ENCODE measurements around the gene CYP2U1. TPM values are rescaled to one million over a fixed set of nuclear protein-coding genes. Genes with fewer than 3 reads are reported as not detected.
A peak's percentile ranks its signal among the peaks of the same experiment; 100 is the strongest.

Gene CYP2U1
- total and polyA plus RNA-seq, 4 donors = 12.1 to 22.0 (median 15.8) TPM

- Histone ChIP-seq H3K27ac (ENCODE audit: low read depth, low read length) (no peak overlapping the region), H3K4me1 (ENCODE audit: control insufficient read depth, insufficient read depth, low read length) (no peaks in the 10 kb centered on the region), H3K27me3 (ENCODE audit: control insufficient read depth, insufficient read depth, low read length) (no peaks in the 10 kb centered on the region), H3K36me3 (ENCODE audit: control insufficient read depth, insufficient read depth, low read length) (no peaks in the 10 kb centered on the region), H3K4me3 (ENCODE audit: low read depth, low read length) (no peak overlapping the region), H3K9me3 (ENCODE audit: control insufficient read depth, insufficient read depth, low read length) (peaks cover 4% of the 10 kb centered on the region)
- DNase-seq (ENCODE audit: low read depth in 4 of 6, low spot score in 6 of 6) = no peak
- 90% methylated on average over 1 of the region's 3 CpGs for WGBS (ENCODE audit: insufficient coverage)
Measured at GRCh38 chr4:107977966-107978705, 46.8 kb downstream of the CYP2U1 start.

GRCh38 chr4:107978716-107979451 lies 47.5 kb downstream of the CYP2U1 start:
- H3K4me3 ChIP-seq (ENCODE audit: low read depth, low read length) = no peak overlapping the region
- peaks cover 4% of the 10 kb centered on the region for H3K9me3 ChIP-seq (ENCODE audit: control insufficient read depth, insufficient read depth, low read length)
- no peak for DNase-seq (ENCODE audit: low read depth in 4 of 6, low spot score in 6 of 6)
- no peak overlapping the region for H3K27ac ChIP-seq (ENCODE audit: low read depth, low read length)
- H3K27me3 ChIP-seq (ENCODE audit: control insufficient read depth, insufficient read depth, low read length) = no peaks in the 10 kb centered on the region
- no peaks in the 10 kb centered on the region for H3K4me1 ChIP-seq (ENCODE audit: control insufficient read depth, insufficient read depth, low read length)
- 82% methylated on average over 2 of the region's 2 CpGs for WGBS (ENCODE audit: insufficient coverage)
- H3K36me3 ChIP-seq (ENCODE audit: control insufficient read depth, insufficient read depth, low read length) = no peaks in the 10 kb centered on the region

- Histone ChIP-seq H3K9me3 (ENCODE audit: control insufficient read depth, insufficient read depth, low read length) (no peaks in the 10 kb centered on the region), H3K4me3 (ENCODE audit: low read depth, low read length) (no peak overlapping the region), H3K4me1 (ENCODE audit: control insufficient read depth, insufficient read depth, low read length) (peaks cover 9% of the 10 kb centered on the region), H3K27ac (ENCODE audit: low read depth, low read length) (no peak overlapping the region), H3K27me3 (ENCODE audit: control insufficient read depth, insufficient read depth, low read length) (no peaks in the 10 kb centered on the region), H3K36me3 (ENCODE audit: control insufficient read depth, insufficient read depth, low read length) (no peaks in the 10 kb centered on the region)
- 57% methylated on average over 3 of the region's 10 CpGs for WGBS (ENCODE audit: insufficient coverage)
- DNase-seq (ENCODE audit: low read depth in 4 of 6, low spot score in 6 of 6) = no peak
Measured at GRCh38 chr4:107987916-107988762, 56.8 kb downstream of the CYP2U1 start.

- Histone ChIP-seq H3K27me3 (ENCODE audit: control insufficient read depth, insufficient read depth, low read length) (no peaks in the 10 kb centered on the region), H3K4me3 (ENCODE audit: low read depth, low read length) (no peak overlapping the region), H3K36me3 (ENCODE audit: control insufficient read depth, insufficient read depth, low read length) (no peaks in the 10 kb centered on the region), H3K27ac (ENCODE audit: low read depth, low read length) (no peak overlapping the region), H3K4me1 (ENCODE audit: control insufficient read depth, insufficient read depth, low read length) (peaks cover 9% of the 10 kb centered on the region), H3K9me3 (ENCODE audit: control insufficient read depth, insufficient read depth, low read length) (no peaks in the 10 kb centered on the region)
- DNase-seq (ENCODE audit: low read depth in 4 of 6, low spot score in 6 of 6) = no peak
- 70% methylated on average over 5 of the region's 5 CpGs for WGBS (ENCODE audit: insufficient coverage)
Measured at GRCh38 chr4:107988763-107989035, 57.4 kb downstream of the CYP2U1 start.

GRCh38 chr4:107989162-107989536 lies 57.8 kb downstream of the CYP2U1 start:
- DNase-seq (ENCODE audit: low read depth in 4 of 6, low spot score in 6 of 6) = no peak
- H3K36me3 ChIP-seq (ENCODE audit: control insufficient read depth, insufficient read depth, low read length) = no peaks in the 10 kb centered on the region
- H3K4me3 ChIP-seq (ENCODE audit: low read depth, low read length) = peak overlapping the region; percentile 75
- no peaks in the 10 kb centered on the region for H3K9me3 ChIP-seq (ENCODE audit: control insufficient read depth, insufficient read depth, low read length)
- 27% methylated on average over 8 of the region's 8 CpGs for WGBS (ENCODE audit: insufficient coverage)
- peak overlapping the region; percentile 48 for H3K27ac ChIP-seq (ENCODE audit: low read depth, low read length)
- peaks cover 9% of the 10 kb centered on the region for H3K4me1 ChIP-seq (ENCODE audit: control insufficient read depth, insufficient read depth, low read length)
- H3K27me3 ChIP-seq (ENCODE audit: control insufficient read depth, insufficient read depth, low read length) = no peaks in the 10 kb centered on the region

- Histone ChIP-seq H3K27ac (ENCODE audit: low read depth, low read length) (peak within 1 kb of the TSS; percentile 86), H3K9me3 (ENCODE audit: control insufficient read depth, insufficient read depth, low read length) (no peaks in the 10 kb centered on the region), H3K4me1 (ENCODE audit: control insufficient read depth, insufficient read depth, low read length) (peaks cover 9% of the 10 kb centered on the region), H3K27me3 (ENCODE audit: control insufficient read depth, insufficient read depth, low read length) (no peaks in the 10 kb centered on the region), H3K36me3 (ENCODE audit: control insufficient read depth, insufficient read depth, low read length) (no peaks in the 10 kb centered on the region), H3K4me3 (ENCODE audit: low read depth, low read length) (peak within 1 kb of the TSS; percentile 75)
- DNase-seq (ENCODE audit: low read depth in 4 of 6, low spot score in 6 of 6) = peak; percentile 84 to 98 (median 92)
- WGBS (ENCODE audit: insufficient coverage) = 0% methylated on average over 78 of the region's 78 CpGs
Measured at GRCh38 chr4:107989537-107990386, 58.4 kb downstream of the CYP2U1 start, which contains the start of gene HADH. TSS of gene HADH (plus strand) at chr4:107989889. CDS start at chr4:107989933, 44 bp downstream.

- 80% methylated on average over 2 of the region's 3 CpGs for WGBS (ENCODE audit: insufficient coverage)
- Histone ChIP-seq H3K27ac (ENCODE audit: low read depth, low read length) (no peak overlapping the region), H3K27me3 (ENCODE audit: control insufficient read depth, insufficient read depth, low read length) (no peaks in the 10 kb centered on the region), H3K9me3 (ENCODE audit: control insufficient read depth, insufficient read depth, low read length) (no peaks in the 10 kb centered on the region), H3K4me1 (ENCODE audit: control insufficient read depth, insufficient read depth, low read length) (peaks cover 9% of the 10 kb centered on the region), H3K4me3 (ENCODE audit: low read depth, low read length) (no peak overlapping the region), H3K36me3 (ENCODE audit: control insufficient read depth, insufficient read depth, low read length) (no peaks in the 10 kb centered on the region)
- no peak for DNase-seq (ENCODE audit: low read depth in 4 of 6, low spot score in 6 of 6)
Measured at GRCh38 chr4:107991945-107992630, 60.7 kb downstream of the CYP2U1 start.

- H3K36me3 ChIP-seq (ENCODE audit: control insufficient read depth, insufficient read depth, low read length) = no peaks in the 10 kb centered on the region
- H3K27ac ChIP-seq (ENCODE audit: low read depth, low read length) = no peak overlapping the region
- H3K27me3 ChIP-seq (ENCODE audit: control insufficient read depth, insufficient read depth, low read length) = no peaks in the 10 kb centered on the region
- WGBS (ENCODE audit: insufficient coverage) = no CpG with 5 or more reads among the region's 3 CpGs
- no peak for DNase-seq (ENCODE audit: low read depth in 4 of 6, low spot score in 6 of 6)
- H3K4me3 ChIP-seq (ENCODE audit: low read depth, low read length) = no peak overlapping the region
- no peaks in the 10 kb centered on the region for H3K9me3 ChIP-seq (ENCODE audit: control insufficient read depth, insufficient read depth, low read length)
- H3K4me1 ChIP-seq (ENCODE audit: control insufficient read depth, insufficient read depth, low read length) = peaks cover 9% of the 10 kb centered on the region
Measured at GRCh38 chr4:107993969-107994368, 62.6 kb downstream of the CYP2U1 start.

All from spinal cord (tissue), 10 donors.